Measurements from ENCODE around the gene C20orf96. TPM values are rescaled to one million over a fixed set of nuclear protein-coding genes. Genes with fewer than 3 reads are reported as not detected.

Gene C20orf96
- polyA plus RNA-seq, 3 donors: 0.28 to 9.3 (median 0.88) TPM

DNA sequence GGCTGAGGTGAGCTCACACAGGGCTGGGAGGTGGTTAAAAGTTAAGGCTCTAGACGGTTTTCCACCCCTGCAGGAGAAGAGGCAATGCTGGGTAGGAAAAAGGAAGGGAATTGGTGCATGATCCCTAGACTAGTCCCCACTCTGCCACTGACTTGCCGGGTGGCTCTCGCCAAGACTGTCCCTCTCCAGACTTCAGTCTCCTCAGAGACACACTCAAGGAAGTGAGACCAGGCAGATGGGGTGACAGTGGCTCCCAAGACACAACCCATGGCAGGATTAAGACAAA, 13.1 kb downstream of the C20orf96 start:
- no peaks in the 10 kb centered on the region for H3K4me1 Mint-ChIP-seq
- TF ChIP-seq, protein P1, sequence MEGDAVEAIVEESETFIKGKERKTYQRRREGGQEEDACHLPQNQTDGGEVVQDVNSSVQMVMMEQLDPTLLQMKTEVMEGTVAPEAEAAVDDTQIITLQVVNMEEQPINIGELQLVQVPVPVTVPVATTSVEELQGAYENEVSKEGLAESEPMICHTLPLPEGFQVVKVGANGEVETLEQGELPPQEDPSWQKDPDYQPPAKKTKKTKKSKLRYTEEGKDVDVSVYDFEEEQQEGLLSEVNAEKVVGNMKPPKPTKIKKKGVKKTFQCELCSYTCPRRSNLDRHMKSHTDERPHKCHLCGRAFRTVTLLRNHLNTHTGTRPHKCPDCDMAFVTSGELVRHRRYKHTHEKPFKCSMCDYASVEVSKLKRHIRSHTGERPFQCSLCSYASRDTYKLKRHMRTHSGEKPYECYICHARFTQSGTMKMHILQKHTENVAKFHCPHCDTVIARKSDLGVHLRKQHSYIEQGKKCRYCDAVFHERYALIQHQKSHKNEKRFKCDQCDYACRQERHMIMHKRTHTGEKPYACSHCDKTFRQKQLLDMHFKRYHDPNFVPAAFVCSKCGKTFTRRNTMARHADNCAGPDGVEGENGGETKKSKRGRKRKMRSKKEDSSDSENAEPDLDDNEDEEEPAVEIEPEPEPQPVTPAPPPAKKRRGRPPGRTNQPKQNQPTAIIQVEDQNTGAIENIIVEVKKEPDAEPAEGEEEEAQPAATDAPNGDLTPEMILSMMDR (IDR thresholded peaks at IDR 0.05): no peak
- H3K4me1 ChIP-seq (ENCODE audit: control insufficient read depth in 1 of 2, insufficient read depth in 2 of 2, low read length in 2 of 2): peaks cover 0 to 6% of the 10 kb centered on the region in 2 donors
- H3K36me3 ChIP-seq (replicated peaks in 1 of 2; ENCODE audit: control insufficient read depth in 1 of 2, insufficient read depth in 2 of 2, low read length in 2 of 2): peaks cover 10 to 12% of the 10 kb centered on the region in 2 donors
- intact Hi-C loops (cut with micrococcal nuclease): no loop called here
- peaks cover 19 to 33% of the 10 kb centered on the region in 2 donors for H3K36me3 Mint-ChIP-seq
- H3K9me3 Mint-ChIP-seq: peaks cover 0 to 3% (median 2%) of the 10 kb centered on the region in 7 donors
- DNase-seq: no peak
- WGBS (ENCODE audit: insufficient coverage): 40% methylated on average over 1 of the region's 3 CpGs
- H3K27me3 Mint-ChIP-seq (ENCODE audit: low read depth in 3 of 3): no peaks in the 10 kb centered on the region
- no peak overlapping the region for H3K4me3 Mint-ChIP-seq
- H3K27me3 ChIP-seq (ENCODE audit: control insufficient read depth in 2 of 2, insufficient read depth in 2 of 2, low read length in 2 of 2): no peaks in the 10 kb centered on the region
- H4K20me1 ChIP-seq (ENCODE audit: insufficient read depth, low read length): no peaks in the 10 kb centered on the region
- H3K9ac ChIP-seq (ENCODE audit: insufficient read depth, low read length, poor library complexity, severe bottlenecking): no peak overlapping the region
- no peak overlapping the region for H2AFZ ChIP-seq (ENCODE audit: insufficient read depth, low read depth, low read length, poor library complexity, severe bottlenecking)
- H3K4me2 ChIP-seq (replicated peaks; ENCODE audit: extremely low read depth, low read length, poor library complexity, severe bottlenecking): no peak overlapping the region
- no peak overlapping the region for H3K27ac ChIP-seq (ENCODE audit: low read depth in 1 of 2, low read length in 2 of 2)
- no peaks in the 10 kb centered on the region for H3K79me2 ChIP-seq (ENCODE audit: insufficient read depth, low read length)
- H3K27ac Mint-ChIP-seq: no peak overlapping the region
- no peaks in the 10 kb centered on the region for H3K9me3 ChIP-seq (replicated peaks in 1 of 2; ENCODE audit: control insufficient read depth in 1 of 2, insufficient read depth in 1 of 2, low read length in 2 of 2)
- H3K4me3 ChIP-seq (replicated peaks in 1 of 3; ENCODE audit: low read depth in 2 of 3, low read length in 3 of 3): no peak overlapping the region

- H3K27me3 Mint-ChIP-seq (ENCODE audit: low read depth in 3 of 3): no peaks in the 10 kb centered on the region
- WGBS (ENCODE audit: insufficient coverage): 92% methylated on average over 5 of the region's 12 CpGs
- Histone ChIP-seq H4K20me1 (ENCODE audit: insufficient read depth, low read length) (no peaks in the 10 kb centered on the region), H2AFZ (ENCODE audit: insufficient read depth, low read depth, low read length, poor library complexity, severe bottlenecking) (no peak overlapping the region), H3K79me2 (ENCODE audit: insufficient read depth, low read length) (no peaks in the 10 kb centered on the region), H3K4me2 (replicated peaks; ENCODE audit: extremely low read depth, low read length, poor library complexity, severe bottlenecking) (no peak overlapping the region), H3K9me3 (replicated peaks in 1 of 2; ENCODE audit: control insufficient read depth in 1 of 2, insufficient read depth in 1 of 2, low read length in 2 of 2) (no peaks in the 10 kb centered on the region), H3K27ac (ENCODE audit: low read depth in 1 of 2, low read length in 2 of 2) (no peak overlapping the region), H3K4me3 (replicated peaks in 1 of 3; ENCODE audit: low read depth in 2 of 3, low read length in 3 of 3) (no peak overlapping the region), H3K4me1 (ENCODE audit: control insufficient read depth in 1 of 2, insufficient read depth in 2 of 2, low read length in 2 of 2) (peaks cover 0 to 6% of the 10 kb centered on the region in 2 donors), H3K36me3 (replicated peaks in 1 of 2; ENCODE audit: control insufficient read depth in 1 of 2, insufficient read depth in 2 of 2, low read length in 2 of 2) (peaks cover 10 to 12% of the 10 kb centered on the region in 2 donors), H3K9ac (ENCODE audit: insufficient read depth, low read length, poor library complexity, severe bottlenecking) (no peak overlapping the region), H3K27me3 (ENCODE audit: control insufficient read depth in 2 of 2, insufficient read depth in 2 of 2, low read length in 2 of 2) (no peaks in the 10 kb centered on the region)
- no peak overlapping the region for H3K27ac Mint-ChIP-seq
- intact Hi-C loops (cut with micrococcal nuclease): no loop called here
- no peaks in the 10 kb centered on the region for H3K4me1 Mint-ChIP-seq
- no peak overlapping the region for H3K4me3 Mint-ChIP-seq
- H3K9me3 Mint-ChIP-seq: peaks cover 0 to 3% (median 2%) of the 10 kb centered on the region in 7 donors
- DNase-seq: no peak
- TF ChIP-seq, protein P1 (IDR thresholded peaks at IDR 0.05): no peak
- H3K36me3 Mint-ChIP-seq: peaks cover 19 to 33% of the 10 kb centered on the region in 2 donors
Measured at GRCh38 chr20:276620-277495, 13.7 kb downstream of the C20orf96 start.
